ENCODE data around the gene SMTN. TPM values are rescaled to one million over a fixed set of nuclear protein-coding genes. Genes with fewer than 3 reads are reported as not detected.
"Not testable (repeated sequence)": the region's sequence is repeated elsewhere in the genome, so short reads cannot be mapped to it uniquely, and the experiment has no call there.

SMTN gene
- total RNA-seq, 1 donor from 2014 or later = 9.0 TPM

- not testable (repeated sequence) for DNase-seq (ENCODE audit: low spot score in 2 of 2); FAIRE-seq
These were observed 11.3 kb upstream of the SMTN start for GRCh38 chr22:31069691-31070314.

- FAIRE-seq; DNase-seq (ENCODE audit: low spot score in 2 of 2): not testable (repeated sequence)
These were observed 8.0 kb upstream of the SMTN start for GRCh38 chr22:31073125-31073524.

- not testable (repeated sequence) for DNase-seq (ENCODE audit: low spot score in 2 of 2); FAIRE-seq
These were observed 7.5 kb upstream of the SMTN start for GRCh38 chr22:31073545-31074145.

- no peak for FAIRE-seq
- DNase-seq (ENCODE audit: low spot score in 2 of 2) = peak in 1 of 2 donors; percentile 28
These were observed 5.2 kb upstream of the SMTN start for GRCh38 chr22:31075961-31076360.

- no peak for FAIRE-seq
These were observed 3.4 kb upstream of the SMTN start for GRCh38 chr22:31077681-31078080.

GRCh38 chr22:31078389-31078788 is 2.7 kb upstream of the SMTN start:
- DNase-seq (ENCODE audit: low spot score in 2 of 2) = peak in 1 of 2 donors; percentile 18
- not testable (repeated sequence) for FAIRE-seq

More at GRCh38 chr22:31077681-31078080, 3.4 kb upstream of the SMTN start:
- DNase-seq (ENCODE audit: low spot score in 2 of 2) = no peak

- FAIRE-seq = no peak
- DNase-seq (ENCODE audit: low spot score in 2 of 2) = peak in 1 of 2 donors; percentile 10
These were observed 1.9 kb upstream of the SMTN start for GRCh38 chr22:31079095-31079642.

GRCh38 chr22:31080164-31080847 is 812 bp upstream of the SMTN start:
- FAIRE-seq (no peak), DNase-seq (ENCODE audit: low spot score in 2 of 2) (peak; percentile 15 to 23)

GRCh38 chr22:31081963-31082605 is 966 bp downstream of the SMTN start:
- DNase-seq (ENCODE audit: low spot score in 2 of 2) = no peak
- FAIRE-seq = no peak

- FAIRE-seq (no peak), DNase-seq (ENCODE audit: low spot score in 2 of 2) (peak in 1 of 2 donors; percentile 37)
These were observed 1.7 kb downstream of the SMTN start for GRCh38 chr22:31082606-31083376.

GRCh38 chr22:31083377-31083768 is 2.3 kb downstream of the SMTN start:
- peak in 1 of 2 donors; percentile 26 for DNase-seq (ENCODE audit: low spot score in 2 of 2)
- FAIRE-seq = no peak

GRCh38 chr22:31083923-31084810 is 3.0 kb downstream of the SMTN start:
- FAIRE-seq = no peak
- DNase-seq (ENCODE audit: low spot score in 2 of 2) = peak in 1 of 2 donors; percentile 37

GRCh38 chr22:31084811-31085492 is 3.8 kb downstream of the SMTN start:
- peak; percentile 94 to 98 for DNase-seq (ENCODE audit: low spot score in 2 of 2)
- no peak for FAIRE-seq

GRCh38 chr22:31085493-31085824 is 4.3 kb downstream of the SMTN start:
- peak; percentile 68 to 81 for DNase-seq (ENCODE audit: low spot score in 2 of 2)

GRCh38 chr22:31085928-31086327 is 4.8 kb downstream of the SMTN start:
- DNase-seq (ENCODE audit: low spot score in 2 of 2) = no peak
- no peak for FAIRE-seq

More at GRCh38 chr22:31085493-31085824, 4.3 kb downstream of the SMTN start:
- no peak for FAIRE-seq

GRCh38 chr22:31086703-31087330 is 5.7 kb downstream of the SMTN start:
- FAIRE-seq = no peak
- DNase-seq (ENCODE audit: low spot score in 2 of 2) = peak in 1 of 2 donors; percentile 12

- FAIRE-seq = no peak
- DNase-seq (ENCODE audit: low spot score in 2 of 2) = no peak
These were observed 6.7 kb downstream of the SMTN start for GRCh38 chr22:31087744-31088215.
